Fibroblast of pulmonary artery (primary cell): Measurements from ENCODE around the gene RSBN1L.

Source experiments
- DNase-seq: peaks from one replicate; pipeline ENCODE4 v3.0.0-alpha.2; 2010; ENCODE audit warnings: low read depth
- H3K4me3 ChIP-seq: replicated peaks from 2 replicates; pipeline ENCODE4 v1.5.1; 2011; ENCODE audit warnings: low read depth, mild to moderate bottlenecking, control low read depth, low read length, moderate library complexity
- TF ChIP-seq, protein P1 (sequence below): IDR thresholded peaks from 2 replicates; pipeline ENCODE4 v1.5.1; 2011; ENCODE audit warnings: mild to moderate bottlenecking, control low read depth, low read length, inconsistent platforms; ENCODE audit errors: missing control alignments

Gene RSBN1L

DNA sequence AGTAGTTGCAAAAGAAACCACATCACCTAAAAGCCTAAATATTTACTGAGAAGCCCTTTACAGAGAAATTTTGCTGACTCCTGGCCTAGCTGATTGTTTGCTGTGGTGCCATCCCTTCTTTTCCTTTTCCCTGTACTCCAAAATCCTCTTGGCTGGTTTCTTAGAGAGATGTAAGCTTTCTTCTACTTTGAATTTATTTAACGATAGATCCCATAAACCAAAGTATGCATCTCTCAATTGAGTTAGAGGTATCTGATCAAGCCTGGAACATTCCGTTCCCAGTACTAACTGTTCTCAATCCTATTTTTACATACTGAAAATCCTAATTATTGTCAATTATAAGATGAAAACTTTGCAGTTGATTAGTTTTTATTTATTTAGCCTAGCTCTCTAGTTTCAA is 95.7 kb downstream of the RSBN1L start:
- DNase-seq, result no peak
- no peak overlapping the region for H3K4me3 ChIP-seq
- TF ChIP-seq, protein P1, sequence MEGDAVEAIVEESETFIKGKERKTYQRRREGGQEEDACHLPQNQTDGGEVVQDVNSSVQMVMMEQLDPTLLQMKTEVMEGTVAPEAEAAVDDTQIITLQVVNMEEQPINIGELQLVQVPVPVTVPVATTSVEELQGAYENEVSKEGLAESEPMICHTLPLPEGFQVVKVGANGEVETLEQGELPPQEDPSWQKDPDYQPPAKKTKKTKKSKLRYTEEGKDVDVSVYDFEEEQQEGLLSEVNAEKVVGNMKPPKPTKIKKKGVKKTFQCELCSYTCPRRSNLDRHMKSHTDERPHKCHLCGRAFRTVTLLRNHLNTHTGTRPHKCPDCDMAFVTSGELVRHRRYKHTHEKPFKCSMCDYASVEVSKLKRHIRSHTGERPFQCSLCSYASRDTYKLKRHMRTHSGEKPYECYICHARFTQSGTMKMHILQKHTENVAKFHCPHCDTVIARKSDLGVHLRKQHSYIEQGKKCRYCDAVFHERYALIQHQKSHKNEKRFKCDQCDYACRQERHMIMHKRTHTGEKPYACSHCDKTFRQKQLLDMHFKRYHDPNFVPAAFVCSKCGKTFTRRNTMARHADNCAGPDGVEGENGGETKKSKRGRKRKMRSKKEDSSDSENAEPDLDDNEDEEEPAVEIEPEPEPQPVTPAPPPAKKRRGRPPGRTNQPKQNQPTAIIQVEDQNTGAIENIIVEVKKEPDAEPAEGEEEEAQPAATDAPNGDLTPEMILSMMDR, result no peak

DNA sequence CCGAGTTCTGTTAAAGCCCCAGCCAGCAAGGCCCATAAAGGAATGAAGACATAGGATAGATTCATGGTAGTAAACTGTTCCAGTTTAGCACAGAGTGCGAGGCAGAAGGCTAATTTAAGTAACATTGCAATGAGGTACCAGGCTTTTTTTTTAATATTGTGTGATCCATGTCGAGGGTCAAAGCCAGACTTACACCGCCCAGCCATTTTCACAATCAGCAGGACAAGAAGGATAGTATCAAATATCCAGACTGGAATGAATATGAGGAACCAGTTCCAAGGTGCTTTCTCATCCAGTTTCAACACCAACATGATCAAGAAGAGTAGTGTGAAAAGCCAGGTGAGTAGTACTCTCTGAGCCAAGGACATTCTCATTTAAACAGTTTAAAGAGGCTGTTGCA is 97.7 kb downstream of the RSBN1L start:
- no peak overlapping the region for H3K4me3 ChIP-seq
- no peak for DNase-seq
- TF ChIP-seq, protein P1, result no peak

DNA sequence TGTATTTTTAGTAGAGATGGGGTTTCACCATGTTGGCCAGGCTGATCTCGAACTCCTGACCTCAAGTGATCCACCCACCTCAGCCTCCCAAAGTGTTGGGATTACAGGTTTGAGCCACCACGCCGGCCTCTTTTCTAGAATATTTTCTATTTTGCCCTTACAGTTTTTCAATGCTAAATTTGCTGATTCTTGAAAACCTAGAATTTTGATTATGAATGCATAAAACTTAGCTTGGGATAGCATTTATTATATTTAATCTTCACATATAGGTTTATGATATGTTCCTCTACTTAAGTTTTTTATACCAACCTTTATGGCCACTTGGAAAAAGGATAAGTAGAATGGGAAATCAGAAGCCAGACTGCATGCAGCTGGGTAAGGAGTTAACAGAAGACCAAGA is 99.8 kb downstream of the RSBN1L start:
- H3K4me3 ChIP-seq, result no peak overlapping the region
- no peak for DNase-seq
- TF ChIP-seq, protein P1, result no peak

DNA sequence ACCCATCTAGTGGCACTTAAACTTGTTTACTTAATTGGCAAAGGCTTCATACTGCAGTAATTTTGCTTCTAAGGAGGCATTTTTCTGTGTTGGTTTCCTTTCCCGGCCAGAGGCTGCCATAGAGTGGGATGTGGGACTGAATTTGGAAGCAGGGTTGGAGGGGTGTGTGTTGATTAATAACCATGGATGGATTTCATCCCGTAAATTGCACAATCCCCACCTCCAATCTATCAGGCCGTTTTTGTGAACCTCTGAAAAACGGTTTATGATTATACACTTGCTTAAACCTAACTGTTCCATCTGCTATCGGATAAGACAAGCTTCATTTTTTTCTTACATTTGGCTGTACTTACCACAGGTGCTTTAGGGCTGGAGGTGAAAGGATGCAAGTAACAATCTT is 100.7 kb downstream of the RSBN1L start:
- DNase-seq, result no peak
- peak overlapping the region; percentile 99 for H3K4me3 ChIP-seq
- TF ChIP-seq, protein P1, result no peak

DNA sequence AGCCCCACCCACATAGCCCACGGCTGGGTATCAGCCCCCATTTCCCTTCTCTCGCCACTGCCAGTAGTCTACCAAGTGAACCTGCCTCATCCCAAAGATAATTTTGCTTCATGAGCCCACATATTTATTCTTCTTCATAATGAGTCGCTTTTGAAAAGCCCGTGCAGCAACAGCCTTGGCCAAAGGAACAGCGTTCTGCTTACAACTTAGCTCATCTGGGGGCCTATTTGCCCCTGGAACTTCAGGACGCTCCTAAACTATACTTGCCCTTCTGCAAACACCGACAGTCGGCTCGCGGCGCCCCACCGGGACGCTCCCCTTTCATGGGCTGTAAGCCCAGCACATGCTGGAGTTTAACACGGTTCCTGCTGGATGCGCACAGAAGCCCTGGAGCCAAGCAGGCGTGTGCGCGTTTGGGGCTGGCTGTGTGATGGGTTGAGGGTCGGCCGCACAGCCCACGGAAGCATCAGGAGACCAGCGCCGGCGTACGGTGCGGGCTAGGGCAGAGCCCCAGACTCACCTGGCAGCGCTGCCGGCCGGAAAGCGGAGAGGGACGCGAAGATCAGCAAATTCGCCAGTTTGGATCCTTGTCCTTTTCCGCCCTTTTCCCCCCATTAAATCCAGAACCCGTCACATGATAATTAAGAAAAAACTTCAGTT is 101.6 kb downstream of the RSBN1L start:
- TF ChIP-seq, protein P1, result no peak
- peak overlapping the region; percentile 99 for H3K4me3 ChIP-seq
- peak; percentile 45 for DNase-seq

DNA sequence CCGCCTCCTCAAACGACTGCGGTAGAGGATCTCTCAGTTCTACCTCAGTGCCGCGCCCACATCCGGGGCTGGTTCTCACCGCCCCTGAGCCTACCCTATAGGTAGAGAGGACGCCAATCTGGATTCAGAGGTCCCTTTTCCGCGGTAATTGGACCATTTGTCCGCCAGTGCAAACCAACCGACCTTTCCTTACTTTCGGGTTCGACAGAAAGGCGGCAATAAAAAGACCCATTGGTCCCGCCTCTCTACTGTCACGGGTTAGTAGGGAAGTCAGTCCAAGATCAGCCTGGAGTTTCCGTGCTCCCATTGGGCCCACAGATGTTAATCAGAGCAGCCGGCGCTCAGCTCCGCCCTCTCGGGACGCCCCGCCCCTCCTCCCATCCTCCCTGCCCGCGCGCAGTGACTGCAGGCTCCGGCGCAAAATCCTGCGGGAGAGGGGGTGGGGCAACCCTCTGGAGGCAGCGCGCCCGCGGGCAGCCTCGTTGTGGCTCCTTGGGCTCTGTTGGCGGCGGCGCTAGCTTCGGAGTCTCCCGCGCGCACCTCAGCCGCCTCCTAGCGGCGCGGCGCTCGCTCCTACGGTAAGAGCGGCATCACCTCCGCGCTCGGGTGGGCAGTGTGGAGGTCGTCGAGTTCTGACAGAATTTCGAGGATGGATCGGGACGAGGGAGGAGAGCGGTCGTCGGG is 102.3 kb downstream of the RSBN1L start, which contains the start of the genes PHTF2 and TMEM60:
Gene PHTF2 (plus strand): TSS at position 380 of the 684 bp plus-strand sequence.
Gene TMEM60 (minus strand): TSS at position 41 of the 684 bp plus-strand sequence. CDS start 4,061 bp downstream, outside the sequence.
- TF ChIP-seq, protein P1, result peak; percentile 41
- peak; percentile 100 for DNase-seq
- peak within 1 kb of the TSS; percentile 99 for H3K4me3 ChIP-seq
